Vagina (tissue), 2 donors: ENCODE measurements around the gene SMYD1.

ENCODE experiments used
- POLR2A ChIP-seq, 2 donors: fragments of 450-650 bp; IDR thresholded peaks; one replicate each; pipeline ENCODE4 v1.6.1; 2017; ENCODE audit warnings: antibody characterized with exemption in 2 of 2, mild to moderate bottlenecking in 2 of 2, moderate library complexity in 2 of 2
- TF ChIP-seq, protein P1 (sequence below), 3 experiments: fragments of 450-650 bp in 2 of 3; fragments of 200-600 bp in 1 of 3; sonication (generic) in 1 of 3; IDR thresholded peaks; one replicate each; pipeline ENCODE4 v1.5.1; 2017 to 2019; ENCODE audit warnings: antibody characterized with exemption in 3 of 3, mild to moderate bottlenecking in 2 of 3, moderate library complexity in 2 of 3

DNA sequence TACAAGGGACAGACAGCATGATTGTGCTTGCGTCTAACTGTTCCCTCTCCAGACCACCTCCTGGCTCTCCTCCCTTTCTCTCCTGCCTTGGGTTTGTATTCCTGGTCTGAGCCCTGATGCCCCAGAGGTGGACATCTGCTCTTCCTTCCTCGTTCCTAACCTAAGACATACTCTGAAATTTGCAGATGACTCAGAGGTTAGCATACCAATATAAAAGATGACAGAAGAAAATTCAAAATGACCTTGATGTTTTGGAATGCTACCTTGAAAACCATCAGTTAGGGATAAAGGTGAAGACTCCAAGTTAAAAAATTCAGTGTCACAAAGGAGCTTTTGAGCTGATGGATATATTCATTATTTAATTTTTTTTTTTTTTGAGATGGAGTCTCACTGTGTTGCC is 12.9 kb downstream of the SMYD1 start:
- TF ChIP-seq, protein P1, sequence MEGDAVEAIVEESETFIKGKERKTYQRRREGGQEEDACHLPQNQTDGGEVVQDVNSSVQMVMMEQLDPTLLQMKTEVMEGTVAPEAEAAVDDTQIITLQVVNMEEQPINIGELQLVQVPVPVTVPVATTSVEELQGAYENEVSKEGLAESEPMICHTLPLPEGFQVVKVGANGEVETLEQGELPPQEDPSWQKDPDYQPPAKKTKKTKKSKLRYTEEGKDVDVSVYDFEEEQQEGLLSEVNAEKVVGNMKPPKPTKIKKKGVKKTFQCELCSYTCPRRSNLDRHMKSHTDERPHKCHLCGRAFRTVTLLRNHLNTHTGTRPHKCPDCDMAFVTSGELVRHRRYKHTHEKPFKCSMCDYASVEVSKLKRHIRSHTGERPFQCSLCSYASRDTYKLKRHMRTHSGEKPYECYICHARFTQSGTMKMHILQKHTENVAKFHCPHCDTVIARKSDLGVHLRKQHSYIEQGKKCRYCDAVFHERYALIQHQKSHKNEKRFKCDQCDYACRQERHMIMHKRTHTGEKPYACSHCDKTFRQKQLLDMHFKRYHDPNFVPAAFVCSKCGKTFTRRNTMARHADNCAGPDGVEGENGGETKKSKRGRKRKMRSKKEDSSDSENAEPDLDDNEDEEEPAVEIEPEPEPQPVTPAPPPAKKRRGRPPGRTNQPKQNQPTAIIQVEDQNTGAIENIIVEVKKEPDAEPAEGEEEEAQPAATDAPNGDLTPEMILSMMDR (IDR thresholded peaks at IDR 0.05): no peak
- no peak for TF ChIP-seq POLR2A (IDR thresholded peaks at IDR 0.05)
